ENCODE results near the gene RAC2. TPM values are rescaled to one million over a fixed set of nuclear protein-coding genes. Genes with fewer than 3 reads are reported as not detected.
A peak's percentile ranks its signal among the peaks of the same experiment; 100 is the strongest.

RAC2 gene
- total and polyA plus RNA-seq, 9 of the 15 experiments (the other 6 are each of a cell fraction or from before 2014, with no cell fraction given), result 22.7 to 103 (median 43.3) TPM

GRCh38 chr22:37281646-37282384 lies 37.7 kb upstream of the RAC2 start (continued):
- TF ChIP-seq RBM25 (IDR thresholded peaks at IDR 0.05; ENCODE audit: low read depth, low read length, severe bottlenecking) (peak; percentile 40), ZNF41 (CRISPR knock-in tag; conservative IDR thresholded peaks at IDR 0.05) (no peak), SIN3A (IDR thresholded peaks at IDR 0.05; ENCODE audit: borderline replicate concordance in 2 of 2, control insufficient read depth in 1 of 2, low read depth in 2 of 2, low read length in 2 of 2) (no peak), NFATC3 (IDR thresholded peaks at IDR 0.05) (no peak), JUND (IDR thresholded peaks at IDR 0.05; ENCODE audit: borderline replicate concordance, low read depth, low read length) (no peak), JUND (tag; IDR thresholded peaks at IDR 0.05; ENCODE audit: borderline replicate concordance, low read depth, low read length) (no peak), KAT2B (IDR thresholded peaks at IDR 0.05; ENCODE audit: low read depth, low read length) (no peak)

- Histone ChIP-seq H3K79me2 (ENCODE audit: control insufficient read depth, insufficient read depth, low read length) (no peaks in the 10 kb centered on the region), H3K36me3 (ENCODE audit: control insufficient read depth, insufficient read depth, low read length) (no peaks in the 10 kb centered on the region), H3K4me3 (no peak overlapping the region), H3K27me3 (ENCODE audit: control insufficient read depth in 2 of 2, insufficient read depth in 2 of 2, low read length in 2 of 2) (peaks cover 0 to 5% of the 10 kb centered on the region in 2 experiments; a peak in 3 of 5 replicates), H3K4me1 (replicated peaks in 1 of 2; ENCODE audit: control insufficient read depth in 2 of 2, insufficient read depth in 2 of 2, low read length in 2 of 2) (peaks cover 2 to 10% of the 10 kb centered on the region in 2 experiments; a peak in 2 of 5 replicates), H2AFZ (ENCODE audit: low read depth, low read length) (no peak overlapping the region), H3K9ac (ENCODE audit: insufficient read depth in 1 of 2, low read depth in 2 of 2, low read length in 2 of 2) (no peak overlapping the region), H3K9me1 (ENCODE audit: control insufficient read depth, insufficient read depth, low read length) (no peaks in the 10 kb centered on the region), H4K20me1 (replicated peaks; ENCODE audit: control insufficient read depth, insufficient read depth, low read length) (no peaks in the 10 kb centered on the region), H3K27ac (ENCODE audit: extremely low read depth, low read depth, low read length) (no peak overlapping the region), H3K9me3 (replicated peaks; ENCODE audit: control insufficient read depth, insufficient read depth, low read depth, low read length) (no peaks in the 10 kb centered on the region), H3K4me2 (ENCODE audit: insufficient read depth, low read length) (no peak overlapping the region)
- DNase-seq (ENCODE audit: extremely low read depth in 1 of 4, low spot score in 3 of 4) (no peak), FAIRE-seq (no peak), ATAC-seq (no peak)
- ChIA-PET POLR2A (interaction anchor here (0.6 to 1.2 kb wide), 2 partner anchors 10 to 29 kb away, joined by 3 read pairs; no protein-coding TSS in a partner anchor), CTCF (ENCODE audit: low intra/inter-chr PET ratio) (interaction anchor here (0.6 kb wide), 1 partner anchor 51 kb away, joined by 3 read pairs; no protein-coding TSS in a partner anchor)
- BruUV-seq (replicated peaks), result no TSS peak
- no peak for TF ChIP-seq NEUROD1 (IDR thresholded peaks at IDR 0.05; ENCODE audit: borderline replicate concordance, low read depth, low read length, partially characterized antibody)
- no peak for TF ChIP-seq ZNF121 (CRISPR knock-in tag; conservative IDR thresholded peaks at IDR 0.05)
- no peak for TF ChIP-seq ILF3 (IDR thresholded peaks at IDR 0.05; ENCODE audit: borderline replicate concordance)
- peak; percentile 67; the same call in 1 of the 2 replicates for TF ChIP-seq ZNF24 (IDR thresholded peaks at IDR 0.05)
- no peak for TF ChIP-seq ZNF830 (CRISPR knock-in tag; IDR thresholded peaks at IDR 0.05)
- 74% methylated on average over 6 of the region's 7 CpGs for whole genome bisulfite sequencing (ENCODE audit: insufficient coverage, low coverage, missing lambda C conversion rate)
- in situ Hi-C loops (cut with MboI) (no loop called here), intact Hi-C loops (cut with micrococcal nuclease) (no loop called here)
Observed at GRCh38 chr22:37281195-37281594, 37.1 kb upstream of the RAC2 start.

All from K562 (cell line).